ENCODE results near the gene AFMID. TPM values are rescaled to one million over a fixed set of nuclear protein-coding genes. Genes with fewer than 3 reads are reported as not detected.

AFMID gene
- total RNA-seq, 1 experiment from 2014 or later: 22.2 TPM

GRCh38 chr17:78256707-78257591 lies 69.8 kb downstream of the AFMID start:
- no TSS peak for BruUV-seq (replicated peaks)
- CTCF ChIA-PET: interaction anchor here (1.1 kb wide), 1 partner anchor 54 kb away, joined by 4 read pairs; no protein-coding TSS in a partner anchor
- peaks cover 7% of the 10 kb centered on the region for H3K9me3 Mint-ChIP-seq (ENCODE audit: unreplicated experiment)
- H3K27ac Mint-ChIP-seq (ENCODE audit: low read depth, unreplicated experiment): no peak overlapping the region
- intact Hi-C loops (cut with micrococcal nuclease): no loop called here
- POLR2A ChIA-PET: interaction anchor here (1.7 kb wide), 1 partner anchor 16 kb away, joined by 3 read pairs; no protein-coding TSS in a partner anchor
- no peak overlapping the region for H3K4me3 Mint-ChIP-seq (ENCODE audit: unreplicated experiment)
- peaks cover 6% of the 10 kb centered on the region for H3K4me1 Mint-ChIP-seq (ENCODE audit: insufficient read depth, unreplicated experiment)
- H3K36me3 Mint-ChIP-seq (ENCODE audit: insufficient read depth, unreplicated experiment): no peaks in the 10 kb centered on the region
- no peak for DNase-seq (ENCODE audit: unreplicated experiment)
- no peaks in the 10 kb centered on the region for H3K27me3 Mint-ChIP-seq (ENCODE audit: insufficient read depth, unreplicated experiment)
- TF ChIP-seq CTCF (IDR thresholded peaks at IDR 0.05; ENCODE audit: unreplicated experiment): no peak

Other genes with a start within 250 kb of the AFMID start
- 15.7 and 16.4 TPM in 2 replicates for gene TNRC6C, start 228.7 kb upstream of the AFMID start, total RNA-seq (2022)
- gene TMC6, start 58.6 kb upstream of the AFMID start, total RNA-seq (2022): 3.1 and 7.3 TPM in 2 replicates
- gene TMC8, start 56.6 kb upstream of the AFMID start, total RNA-seq (2022): not detected in 2 replicates
- gene C17orf99, start 41.0 kb upstream of the AFMID start, total RNA-seq (2022): not detected in 2 replicates
- gene SYNGR2, start 18.8 kb upstream of the AFMID start, total RNA-seq (2022): 52.2 and 54.2 TPM in 2 replicates
- 8.5 and 21.4 TPM in 2 replicates for gene TK1, start 310 bp upstream of the AFMID start, total RNA-seq (2022)
- 24.6 and 45.6 TPM in 2 replicates for gene BIRC5, start 26.9 kb downstream of the AFMID start, total RNA-seq (2022)
- gene TMEM235, start 44.3 kb downstream of the AFMID start, total RNA-seq (2022): not detected in 2 replicates
- 2.5 and 4.8 TPM in 2 replicates for gene SOCS3, start 172.7 kb downstream of the AFMID start, total RNA-seq (2022)
- gene PGS1, start 191.3 kb downstream of the AFMID start, total RNA-seq (2022): 25.7 and 31.8 TPM in 2 replicates